H54 (cell line): ENCODE results near the gene ACR.

ENCODE experiments used
- DNase-seq: peaks from one replicate; pipeline ENCODE4 v3.0.0; 2011; ENCODE audit warnings: low spot score, mixed read lengths; ENCODE audit not compliant: insufficient read length
- FAIRE-seq: peaks from 3 replicates; lab custom pipeline; 2011; peaks lifted over from hg19 to GRCh38; lab: Jason Lieb, UNC
- POLR2A ChIP-seq: IDR thresholded peaks from 2 replicates; pipeline ENCODE4 v1.6.1; 2011; ENCODE audit warnings: low read depth, mild to moderate bottlenecking, low read length

The ACR gene

DNA sequence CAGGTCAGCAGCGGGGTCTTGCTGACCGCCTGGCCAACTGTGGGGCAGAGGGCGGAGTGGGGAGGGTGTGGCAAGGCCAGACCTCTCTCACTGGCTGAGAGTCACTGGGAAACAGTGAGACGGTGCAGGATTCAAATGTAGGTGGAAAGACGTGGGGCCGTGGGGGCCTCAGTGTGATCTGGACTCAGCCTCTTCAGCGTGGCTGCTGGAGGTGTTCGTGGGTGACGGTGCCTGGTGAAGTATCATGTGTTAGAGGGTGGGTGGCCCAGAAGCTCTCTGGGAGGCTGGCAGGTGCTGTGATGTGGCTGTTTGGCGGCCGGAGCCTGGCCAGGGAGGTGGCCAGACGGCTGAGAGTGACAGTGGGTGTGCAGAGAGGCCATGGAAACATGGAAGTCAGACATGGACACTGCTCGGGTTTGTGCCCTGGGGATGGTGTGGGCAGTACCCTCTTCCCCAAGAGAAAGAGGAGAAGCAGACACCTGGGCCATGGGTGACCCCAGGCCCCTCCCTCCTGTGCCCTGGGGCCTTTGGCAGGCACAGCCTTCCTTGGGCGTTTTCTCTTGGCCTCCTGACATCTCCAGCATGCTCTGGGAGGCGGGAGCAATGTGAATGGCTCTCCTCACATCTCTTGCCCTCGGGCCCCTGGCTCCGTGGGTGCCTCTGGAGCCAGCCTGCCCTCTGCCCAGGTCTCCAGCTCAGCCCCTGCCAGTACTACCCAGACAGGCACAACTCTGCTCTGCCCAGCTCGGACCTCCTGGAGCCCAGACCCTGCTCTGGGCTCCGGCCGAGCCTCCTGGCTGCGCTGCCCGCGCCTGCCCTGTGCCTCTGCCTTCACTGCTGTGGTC, 10.1 kb upstream of the ACR start:
- no peak for TF ChIP-seq POLR2A
- DNase-seq, result no peak
- FAIRE-seq, result no peak

DNA sequence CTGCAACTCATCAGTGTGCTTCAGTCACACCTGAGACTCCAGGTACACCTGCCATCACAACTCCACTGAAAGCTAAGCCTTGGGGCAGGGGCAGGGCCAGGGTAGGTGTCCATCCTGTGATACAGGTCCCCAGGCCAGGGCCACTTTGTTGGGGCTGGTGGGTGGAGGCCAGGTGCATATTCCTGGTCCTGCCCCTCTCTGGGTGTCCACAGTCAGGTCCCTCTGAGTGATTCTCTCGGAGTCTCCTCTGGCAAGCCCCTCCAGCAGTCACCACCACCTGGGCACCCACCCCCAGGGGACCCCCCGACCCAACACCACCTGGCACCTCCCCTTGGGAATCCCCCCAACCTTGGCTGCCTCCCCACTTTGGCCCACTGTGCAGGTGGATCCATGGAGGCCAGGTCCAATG, 9.5 kb upstream of the ACR start:
- DNase-seq (no peak), FAIRE-seq (no peak)
- no peak for TF ChIP-seq POLR2A

DNA sequence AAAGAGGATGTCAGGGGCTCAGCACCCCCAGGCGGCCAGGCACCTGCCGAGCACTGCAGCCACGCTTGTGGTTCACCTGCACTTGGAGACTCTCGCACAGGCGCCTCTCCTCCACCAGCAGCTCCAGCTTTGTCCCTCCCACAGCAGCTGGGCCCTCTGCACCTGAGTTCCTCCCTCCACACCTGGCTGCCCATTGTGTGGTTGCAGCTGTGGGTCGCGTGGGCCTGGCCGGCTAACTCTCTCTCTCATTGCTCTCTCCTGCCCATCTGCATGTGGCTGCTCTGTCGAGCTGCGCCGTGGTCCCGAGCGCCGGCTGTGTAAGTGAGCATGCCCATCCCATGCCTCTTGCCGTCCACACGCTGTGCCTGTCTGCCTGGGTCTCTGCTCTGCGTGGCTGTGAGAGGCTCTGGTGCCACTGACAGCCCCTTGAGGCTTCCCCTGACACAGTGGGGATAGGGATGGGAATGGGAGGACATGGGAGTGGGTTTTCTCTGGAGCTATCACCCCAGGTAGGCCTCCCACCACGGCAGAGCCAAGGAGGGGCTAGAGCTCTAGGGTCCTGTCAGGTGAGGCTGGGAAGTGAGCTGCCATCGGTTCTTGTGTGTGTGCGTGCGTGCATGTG, 8.5 kb upstream of the ACR start:
- no peak for DNase-seq
- no peak for FAIRE-seq
- TF ChIP-seq POLR2A, result no peak

DNA sequence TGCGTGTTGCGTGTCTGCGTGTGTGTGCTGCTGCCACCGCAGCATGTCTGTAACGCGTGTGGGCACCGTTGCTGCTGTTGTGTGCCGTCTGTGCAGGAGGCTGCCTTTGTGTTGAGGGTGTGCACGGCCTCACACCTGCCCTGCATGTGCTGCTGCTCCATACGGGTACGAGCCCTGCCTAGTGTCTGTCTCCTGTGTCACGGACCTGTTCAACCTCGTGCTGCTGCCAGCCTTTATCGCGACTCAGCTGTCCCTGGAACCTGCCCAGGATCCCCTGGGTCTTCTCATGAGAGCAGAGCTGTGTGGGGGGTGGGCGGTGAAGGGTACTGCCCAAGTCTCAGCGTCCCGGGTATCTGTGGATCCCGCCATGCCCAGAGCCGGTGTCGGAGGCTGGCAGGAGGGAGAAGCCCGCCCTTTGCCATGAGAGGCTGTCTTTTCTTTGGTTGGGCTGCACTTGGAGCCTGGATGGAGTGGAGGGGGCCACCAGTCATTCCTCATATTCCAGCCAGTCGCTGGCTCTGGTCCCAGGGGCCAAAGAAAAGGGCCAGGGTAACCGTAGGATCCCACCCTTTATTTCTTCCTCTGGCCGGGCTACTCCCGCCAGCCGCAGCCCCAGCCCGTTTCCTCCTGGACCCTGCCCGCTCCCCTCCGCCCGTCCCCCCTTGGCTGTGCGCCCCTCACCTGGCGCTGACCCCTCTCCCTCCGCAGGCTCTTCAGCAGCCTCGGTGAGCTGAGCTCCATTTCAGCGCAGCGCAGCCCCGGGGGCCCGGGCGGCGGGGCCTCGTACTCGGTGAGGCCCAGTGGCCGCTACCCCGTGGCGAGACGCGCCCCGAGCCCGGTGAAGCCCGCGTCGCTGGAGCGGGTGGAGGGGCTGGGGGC, 7.8 kb upstream of the ACR start:
- no peak for TF ChIP-seq POLR2A
- no peak for DNase-seq

DNA sequence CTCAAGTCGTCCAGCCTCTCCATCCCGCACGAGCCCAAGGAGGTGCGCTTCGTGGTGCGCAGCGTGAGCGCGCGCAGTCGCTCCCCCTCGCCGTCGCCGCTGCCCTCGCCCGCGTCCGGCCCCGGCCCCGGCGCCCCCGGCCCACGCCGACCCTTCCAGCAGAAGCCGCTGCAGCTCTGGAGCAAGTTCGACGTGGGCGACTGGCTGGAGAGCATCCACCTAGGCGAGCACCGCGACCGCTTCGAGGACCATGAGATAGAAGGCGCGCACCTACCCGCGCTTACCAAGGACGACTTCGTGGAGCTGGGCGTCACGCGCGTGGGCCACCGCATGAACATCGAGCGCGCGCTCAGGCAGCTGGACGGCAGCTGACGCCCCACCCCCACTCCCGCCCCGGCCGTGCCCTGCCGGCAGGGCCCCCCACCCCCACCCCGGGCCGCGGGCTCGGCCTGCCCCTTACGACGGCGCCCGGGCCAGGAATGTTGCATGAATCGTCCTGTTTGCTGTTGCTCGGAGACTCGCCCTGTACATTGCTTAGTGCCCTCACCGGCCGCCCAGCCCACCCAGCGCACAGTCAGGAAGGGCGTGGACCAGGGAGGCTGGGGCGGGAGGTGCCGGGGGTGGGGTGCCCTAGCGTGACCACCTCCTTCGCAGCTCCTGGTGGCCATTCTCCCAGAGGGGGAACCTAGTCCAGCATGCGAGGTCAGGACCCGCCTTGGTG, 6.9 kb upstream of the ACR start:
- TF ChIP-seq POLR2A, result no peak
- FAIRE-seq, result no peak
- DNase-seq, result no peak

More for the DNA sequence above, 7.8 kb upstream of the ACR start:
- FAIRE-seq, result no peak

DNA sequence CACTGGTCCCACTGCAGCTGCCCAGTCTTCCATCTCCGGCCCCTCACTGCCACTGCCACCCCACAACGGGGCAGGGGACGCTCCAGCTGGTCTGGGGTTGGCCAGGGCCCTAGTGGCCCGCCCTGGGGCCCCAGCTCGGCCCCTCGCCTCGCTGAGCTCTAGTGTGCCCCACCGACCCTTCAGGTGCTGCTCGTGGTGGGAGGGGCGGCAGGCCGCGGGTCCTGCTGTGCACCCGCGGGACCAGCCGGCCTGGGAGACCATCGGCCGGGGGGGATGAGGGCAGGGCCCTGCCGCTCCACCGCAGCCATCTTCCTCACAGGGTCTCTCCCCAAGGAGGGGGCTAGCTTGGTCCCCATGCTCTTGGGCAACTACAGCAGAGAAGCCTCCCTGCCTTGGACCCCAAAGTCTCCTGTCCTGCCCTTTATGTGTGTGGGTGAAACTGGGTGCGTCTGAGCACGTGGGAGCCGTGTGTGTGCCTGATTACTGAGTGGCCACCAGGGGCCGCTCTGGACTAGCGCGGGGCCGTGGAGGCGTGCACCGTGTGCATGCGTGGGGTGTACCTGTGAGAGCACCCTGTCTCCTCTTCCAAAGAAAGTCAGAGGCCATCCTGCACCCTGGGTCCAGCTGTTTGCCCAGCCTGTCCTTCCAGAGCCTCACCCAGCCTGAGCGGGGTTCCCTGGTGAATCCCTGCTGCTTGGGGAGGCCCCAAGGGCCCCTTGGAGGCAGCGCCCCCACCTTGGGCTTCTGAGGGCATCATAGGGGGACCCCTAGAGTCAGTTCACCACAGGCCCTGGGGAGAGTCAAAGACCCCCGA, 6.0 kb upstream of the ACR start:
- no peak for TF ChIP-seq POLR2A
- FAIRE-seq, result no peak
- DNase-seq, result peak; percentile 76

DNA sequence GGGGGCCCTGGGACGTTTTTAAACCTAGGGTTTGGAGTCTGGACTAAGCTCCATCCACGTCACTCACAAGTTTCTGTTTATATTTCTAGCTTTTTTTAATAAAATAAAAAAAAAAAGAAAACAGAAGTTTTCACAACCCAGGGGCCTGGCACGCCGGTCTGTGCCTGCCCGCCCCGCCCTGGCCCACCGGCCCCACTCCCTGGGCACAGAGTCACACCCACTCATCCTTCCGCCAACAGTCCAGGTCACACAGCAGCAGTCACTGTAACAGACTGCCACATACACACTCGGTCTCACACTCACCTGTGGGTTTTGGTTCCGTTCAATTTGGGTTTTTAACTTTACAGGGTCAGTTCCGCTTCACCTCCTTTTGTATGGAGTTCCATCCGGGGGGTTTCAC, 5.3 kb upstream of the ACR start:
- no peak for TF ChIP-seq POLR2A
- DNase-seq (no peak), FAIRE-seq (no peak)

DNA sequence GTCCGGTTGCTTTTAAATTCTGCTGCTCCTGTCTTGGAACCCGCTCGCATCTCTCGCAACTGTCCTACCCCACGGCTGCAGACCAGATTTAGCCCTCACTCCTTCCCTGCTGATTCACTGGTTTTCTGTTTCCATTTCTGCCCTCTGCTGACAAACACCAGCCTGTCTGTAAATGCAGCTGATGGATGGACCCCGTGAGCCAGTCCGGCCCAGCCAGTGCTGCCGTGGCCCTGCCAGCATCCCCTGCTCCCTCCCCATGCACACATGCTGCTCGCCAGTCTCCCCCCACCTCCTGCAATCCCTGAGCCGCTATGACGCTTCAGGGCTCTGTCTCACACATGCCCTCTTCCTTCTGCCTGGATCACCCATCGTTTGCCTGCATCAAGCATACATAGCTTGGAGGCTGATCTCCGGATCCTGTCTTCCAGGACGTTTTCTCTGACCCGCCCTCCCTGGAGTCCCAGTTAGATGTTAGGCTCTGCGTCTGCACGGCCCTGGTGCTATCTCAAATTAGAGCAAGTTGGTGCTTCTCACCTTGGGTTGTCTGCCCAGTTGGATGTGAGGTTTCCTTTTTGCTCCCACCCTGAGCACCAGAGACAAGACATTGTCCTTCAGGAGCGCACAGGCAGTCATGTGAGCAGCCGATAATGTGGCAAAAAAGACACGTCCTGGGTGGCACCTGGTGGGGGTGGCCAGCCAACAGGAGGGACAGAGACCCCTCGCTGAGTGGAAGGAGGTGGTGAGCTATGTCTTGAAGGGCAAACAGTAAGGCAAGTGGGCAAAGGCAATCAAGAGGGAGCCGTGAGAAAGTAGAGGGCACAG, 4.3 kb upstream of the ACR start:
- DNase-seq, result no peak
- TF ChIP-seq POLR2A, result no peak
- FAIRE-seq, result no peak

DNA sequence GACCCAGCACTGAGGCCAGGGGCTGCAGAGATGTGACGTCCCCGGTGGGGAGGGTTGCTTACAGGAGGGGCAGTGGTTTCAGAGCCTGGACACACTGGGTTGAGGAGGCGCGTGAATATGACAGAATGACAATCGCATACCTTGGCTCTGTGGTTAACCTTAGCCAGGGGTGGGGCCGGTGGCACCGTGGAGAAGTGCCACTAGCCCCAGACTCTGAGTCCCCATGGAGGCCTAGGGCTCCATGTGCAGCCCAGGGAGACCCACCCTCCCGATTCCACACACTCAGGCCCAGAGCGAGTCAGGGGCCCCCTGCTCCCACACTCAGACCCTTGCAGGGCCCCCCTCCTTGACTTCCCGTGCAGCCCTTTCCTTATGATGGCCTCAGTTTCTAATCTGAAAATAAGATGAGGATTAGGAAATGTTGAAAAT, 3.6 kb upstream of the ACR start:
- no peak for TF ChIP-seq POLR2A
- FAIRE-seq (no peak), DNase-seq (no peak)

DNA sequence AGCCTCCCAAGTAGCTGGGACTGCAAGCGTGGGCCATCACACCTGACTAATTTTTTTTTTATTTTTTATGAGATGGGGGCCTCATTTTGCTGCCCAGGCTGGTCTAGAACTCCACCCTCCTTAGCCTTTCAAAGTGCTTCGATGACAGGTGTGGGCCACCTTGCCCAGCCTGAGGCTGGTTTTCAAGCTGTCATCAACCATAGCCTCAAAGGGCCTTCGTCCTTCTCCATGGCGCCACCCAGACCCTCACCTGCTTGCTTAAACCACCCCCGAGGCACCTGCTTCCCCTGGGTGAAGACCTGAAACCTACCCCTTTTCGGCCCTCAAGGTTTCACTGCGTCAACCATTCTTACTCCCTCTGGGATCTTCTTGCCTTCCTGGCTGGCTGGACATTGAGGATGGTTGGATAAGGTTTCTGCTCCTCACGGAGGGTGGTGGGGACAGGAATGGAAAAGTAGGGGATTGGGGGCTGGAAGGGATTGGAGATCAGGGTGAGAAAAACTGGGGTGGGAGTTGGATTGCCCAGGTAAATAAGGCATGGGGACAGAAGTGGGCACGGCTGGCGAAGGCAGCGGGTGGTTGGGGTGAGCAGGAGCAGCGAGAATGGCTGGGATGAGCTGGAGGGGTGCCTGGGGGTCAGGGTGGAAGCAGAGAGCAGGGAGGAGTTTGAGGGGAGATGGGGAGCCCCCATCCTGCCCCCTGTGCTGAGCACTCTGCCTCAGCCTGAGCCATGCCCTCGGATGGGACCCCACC, 2.8 kb upstream of the ACR start:
- no peak for FAIRE-seq
- DNase-seq, result no peak
- TF ChIP-seq POLR2A, result no peak

DNA sequence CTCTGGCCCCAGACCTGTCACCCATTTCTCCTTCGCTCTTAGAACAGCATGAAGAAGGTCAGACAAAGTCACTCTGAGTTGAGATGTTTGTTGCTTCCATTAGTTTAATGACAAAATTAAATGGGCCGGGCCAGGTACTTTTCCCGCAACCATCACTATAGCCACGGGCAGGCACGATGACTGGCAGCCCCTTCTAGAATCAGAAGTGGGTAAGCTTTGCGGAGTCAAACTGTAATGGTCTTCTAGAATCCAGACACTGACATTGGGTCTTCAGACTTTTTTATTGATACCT, 2.3 kb upstream of the ACR start:
- FAIRE-seq (no peak), DNase-seq (no peak)
- TF ChIP-seq POLR2A, result no peak
